GM21723 (cell line): Measurements from ENCODE around the gene GJD2.

ENCODE experiments used
- ATAC-seq: cut with Tn5 transposase; IDR thresholded peaks from one replicate; pipeline ENCODE4 v1.9.1; 2021; ENCODE audit warnings: mild to moderate bottlenecking, moderate library complexity; ENCODE audit not compliant: unreplicated experiment

The GJD2 gene

DNA sequence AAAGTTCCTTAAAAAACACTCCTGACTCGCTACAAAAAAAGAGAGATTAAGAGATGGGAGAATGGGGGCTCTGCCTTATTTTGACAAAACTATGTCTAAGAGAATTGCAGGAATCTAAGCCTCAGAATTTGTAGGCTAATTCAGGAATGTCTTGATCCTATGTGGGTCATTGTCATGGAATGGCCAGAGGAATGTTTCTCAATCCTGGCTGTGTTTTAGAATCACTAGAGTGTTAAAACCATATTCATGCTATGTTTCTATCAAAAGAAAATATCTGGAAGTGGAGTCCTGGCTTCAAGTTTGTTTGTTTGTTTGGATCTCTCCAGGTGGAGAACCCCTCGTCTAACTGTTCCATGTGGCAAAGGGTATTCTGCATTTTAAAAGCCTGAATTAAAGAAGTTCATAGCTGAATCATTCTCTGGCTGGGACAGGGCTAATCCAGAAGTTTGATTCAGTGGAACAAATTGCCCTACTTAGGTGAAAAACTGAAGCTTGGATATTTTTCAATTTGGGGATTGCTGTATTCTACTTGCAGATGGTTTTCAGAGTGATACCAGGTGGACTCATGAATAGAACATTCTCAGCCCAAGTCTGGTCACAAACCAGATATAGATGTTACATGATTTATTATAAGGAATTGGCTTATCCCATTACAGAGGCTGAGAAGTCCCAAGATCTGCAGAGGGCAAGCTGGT, 28.2 kb downstream of the GJD2 start:
- ATAC-seq, result no peak

DNA sequence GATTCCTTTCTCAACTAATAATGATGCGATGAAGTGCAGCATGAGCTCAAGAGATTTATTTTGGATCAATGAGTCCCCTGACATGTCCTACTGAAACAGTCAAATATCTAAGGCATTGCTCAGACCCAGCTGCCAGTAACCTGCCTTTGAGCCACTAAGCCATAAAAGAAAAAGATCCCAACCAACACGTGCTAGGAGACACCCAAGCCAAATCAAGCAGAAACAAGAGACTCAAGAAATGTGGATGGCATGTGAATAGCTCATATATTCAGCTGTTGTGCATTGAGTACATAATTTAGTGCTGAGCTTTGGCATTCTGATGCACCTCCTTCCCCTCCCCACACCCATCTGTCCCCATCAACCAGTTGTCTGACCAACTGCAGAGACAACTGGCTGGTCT, 29.2 kb downstream of the GJD2 start:
- ATAC-seq, result no peak

DNA sequence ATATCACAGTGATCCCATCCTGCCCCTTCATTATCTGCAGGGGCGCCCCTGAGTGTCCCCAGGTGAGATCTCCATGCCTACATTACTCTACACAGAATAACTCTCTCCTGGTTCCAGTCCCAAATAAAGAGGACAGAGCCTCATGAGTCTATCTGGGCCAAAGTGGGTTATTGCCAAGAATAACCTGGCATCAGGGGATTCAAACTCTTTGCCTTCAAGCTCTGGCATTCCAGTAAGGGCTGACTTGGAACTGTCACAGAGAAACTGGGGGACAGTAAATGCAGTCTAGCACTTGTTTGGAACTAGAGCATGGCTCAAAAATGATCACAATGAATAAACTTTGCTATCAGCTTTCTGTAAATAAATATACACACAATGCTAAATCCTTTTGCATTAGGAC, 30.3 kb downstream of the GJD2 start:
- ATAC-seq, result no peak

DNA sequence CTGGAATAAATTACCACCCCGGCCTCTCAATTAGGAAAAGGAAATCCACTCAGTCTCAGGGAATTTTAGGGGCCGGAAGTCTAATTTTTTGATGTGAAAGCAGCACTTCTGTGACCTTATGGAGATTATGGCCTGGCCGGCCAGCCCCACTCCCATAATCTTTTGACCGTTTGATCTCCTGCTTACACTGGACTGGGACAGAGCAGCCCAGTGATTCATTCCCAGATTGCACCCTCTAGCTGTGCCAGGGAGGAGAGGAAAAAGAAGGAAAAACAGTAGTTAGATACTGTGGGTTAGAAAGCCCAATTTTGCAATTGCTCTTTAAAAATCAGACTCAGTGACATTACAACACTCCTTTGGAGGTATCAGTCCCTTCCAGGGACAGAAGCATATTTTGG, 32.4 kb downstream of the GJD2 start:
- no peak for ATAC-seq

DNA sequence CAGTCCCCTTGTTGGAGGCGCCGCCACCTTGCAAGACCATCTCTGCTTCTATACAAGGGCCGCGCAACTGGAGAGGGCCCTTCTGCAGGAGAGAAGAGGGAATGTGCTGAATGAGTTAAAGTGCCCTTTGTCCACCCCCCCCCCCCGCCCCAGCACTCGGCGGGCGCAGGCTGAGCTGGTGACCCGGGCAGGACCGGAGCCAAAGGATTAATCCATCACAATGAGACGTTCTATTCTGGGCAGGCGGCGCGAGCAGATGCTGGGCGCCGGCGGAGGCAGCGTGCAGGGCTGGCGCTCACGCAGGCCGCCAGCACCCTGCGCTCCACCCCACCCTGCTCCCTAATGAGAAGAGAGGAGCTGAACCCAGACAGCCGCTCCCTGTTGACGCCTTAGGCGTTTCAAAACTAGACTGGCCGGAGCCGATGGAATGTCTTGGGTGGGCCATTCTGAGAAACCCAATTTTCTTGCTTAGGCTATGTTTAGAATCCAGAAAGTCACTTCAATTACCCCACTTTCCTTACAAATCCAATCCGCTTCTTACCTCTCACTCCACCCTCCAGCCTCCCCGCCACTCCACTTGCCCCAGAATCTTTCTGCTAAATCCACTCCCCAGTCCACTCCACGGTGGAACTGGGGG, 32.9 kb downstream of the GJD2 start:
- ATAC-seq, result no peak

DNA sequence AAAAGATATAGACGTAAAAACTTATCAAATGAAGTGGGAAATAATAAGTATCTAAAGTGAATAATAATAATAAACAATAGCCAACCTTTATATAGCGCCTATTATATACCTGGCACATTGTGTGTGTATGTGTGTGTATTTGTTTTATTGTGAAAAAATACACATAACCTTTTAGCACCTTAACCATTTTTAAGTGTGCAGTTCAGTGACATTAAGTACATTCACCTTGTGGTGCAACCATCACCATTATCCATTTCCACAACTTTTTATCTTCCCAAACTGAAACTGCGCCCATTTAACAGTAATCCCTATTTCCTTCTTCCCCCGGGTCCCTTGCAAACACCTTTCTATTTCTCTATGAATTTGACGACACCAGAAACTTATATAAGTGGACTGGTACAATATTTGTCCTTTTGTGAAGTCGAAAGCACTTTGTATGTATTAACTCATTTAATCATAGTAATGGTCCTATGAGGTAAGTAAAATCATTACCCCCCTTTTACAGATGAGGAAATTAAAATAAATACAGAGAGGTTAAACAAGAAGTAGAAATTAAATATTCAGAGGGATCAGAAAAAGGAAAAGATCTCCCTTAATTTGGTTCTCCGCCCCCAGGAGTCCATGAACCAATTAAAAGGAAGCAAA, 33.5 kb downstream of the GJD2 start:
- ATAC-seq, result no peak

DNA sequence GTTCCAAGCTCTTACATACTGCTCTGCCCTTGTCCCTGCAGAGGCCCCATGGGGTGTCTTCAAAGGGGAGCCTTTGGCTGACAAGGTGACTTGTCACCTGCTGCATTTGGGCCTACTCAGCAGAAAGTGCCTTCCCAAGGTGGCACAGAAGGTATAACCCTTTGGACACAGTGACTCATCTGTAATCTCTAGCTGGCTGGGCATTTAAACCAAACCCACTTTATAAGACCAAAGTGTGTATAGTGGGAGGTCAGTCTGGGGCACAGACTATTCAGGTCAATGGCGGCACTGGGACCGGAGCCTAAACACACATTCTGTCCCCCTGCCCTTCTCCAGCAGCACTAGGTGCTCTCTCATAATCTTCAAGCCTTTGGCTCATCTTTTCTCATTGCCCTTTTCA, 35.1 kb downstream of the GJD2 start:
- no peak for ATAC-seq

DNA sequence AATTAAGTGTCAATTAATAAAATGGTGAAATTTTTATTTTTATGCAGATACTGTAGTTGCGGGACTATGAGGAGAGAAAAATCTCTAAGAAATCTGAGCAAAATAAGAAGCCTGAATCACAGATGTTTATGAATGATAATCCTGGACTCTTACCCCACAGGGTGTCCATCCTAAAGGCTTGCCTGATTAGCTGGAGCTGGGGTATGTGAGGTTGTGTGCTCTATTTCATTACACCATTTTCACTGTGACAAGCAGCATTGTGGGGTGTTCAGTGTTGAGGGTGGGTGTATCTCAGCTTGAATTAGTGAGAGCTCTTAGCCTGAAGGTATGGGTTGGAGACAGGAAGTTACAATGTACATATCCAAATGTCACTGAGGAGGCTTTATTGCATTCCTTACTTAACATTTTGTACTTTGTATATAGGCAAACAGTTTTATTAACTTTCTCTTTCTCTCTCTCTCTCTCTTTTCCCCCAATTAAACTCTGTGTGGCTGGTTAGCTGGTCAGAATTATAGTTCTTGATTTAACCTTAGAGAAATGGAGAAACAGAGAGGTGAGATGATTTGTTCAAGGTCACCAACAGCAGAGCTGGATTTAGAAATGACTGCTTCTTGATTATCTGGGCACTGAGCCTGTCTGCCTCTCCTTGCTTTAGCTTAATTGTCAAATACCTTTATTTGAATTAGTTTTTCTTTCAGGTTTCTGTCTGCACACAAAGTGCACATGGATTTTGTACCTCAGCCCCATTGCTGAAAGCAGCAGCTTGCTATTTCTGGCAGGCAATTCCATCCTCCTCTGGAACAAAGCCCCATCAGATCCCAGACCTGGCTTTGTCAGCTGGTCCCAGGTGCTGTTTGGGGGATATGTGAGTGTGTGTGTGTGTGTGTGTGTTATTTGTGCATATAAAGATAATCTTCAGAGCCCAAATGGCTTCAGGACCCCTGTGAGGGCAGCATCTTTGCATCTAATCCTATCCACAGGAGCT, 35.8 kb downstream of the GJD2 start:
- ATAC-seq, result no peak

DNA sequence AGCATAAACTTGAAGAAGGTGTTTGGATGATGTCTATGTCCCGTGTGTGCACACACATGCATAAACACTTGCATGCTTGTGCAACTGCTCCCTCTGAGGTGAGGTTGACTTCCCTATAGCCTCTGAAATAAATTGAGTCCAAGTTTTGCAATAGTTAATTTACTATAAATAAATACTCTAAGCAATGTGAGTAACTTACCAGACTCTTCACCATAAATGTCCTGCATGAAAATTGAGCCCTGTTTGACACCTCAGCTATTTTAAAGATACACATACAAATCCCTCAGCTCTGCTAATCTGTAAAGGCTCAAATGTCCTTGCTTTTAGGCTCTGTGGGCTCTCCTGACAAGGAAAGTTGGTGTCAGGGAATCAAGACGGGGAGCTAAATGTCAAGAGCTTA, 37.1 kb downstream of the GJD2 start:
- ATAC-seq, result no peak

DNA sequence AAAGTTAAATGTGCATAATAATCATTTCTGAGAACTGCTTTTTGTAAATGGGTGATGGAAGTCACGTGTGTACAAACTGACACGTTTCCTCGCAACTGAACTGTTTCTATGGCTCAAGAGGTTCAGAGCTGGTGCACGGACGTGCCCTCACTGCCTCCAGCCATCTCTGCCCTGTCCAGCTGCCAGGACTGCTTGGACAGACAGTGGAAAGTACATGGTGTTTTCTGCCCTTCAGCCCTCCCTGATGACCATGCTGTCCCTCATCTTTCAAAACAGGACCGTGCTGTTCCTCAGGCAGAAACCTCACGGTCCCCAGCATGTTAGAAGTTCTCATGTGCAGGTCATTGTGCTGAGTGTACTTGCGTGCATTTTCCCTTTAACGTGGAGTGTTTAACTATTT, 38.7 kb downstream of the GJD2 start:
- no peak for ATAC-seq

DNA sequence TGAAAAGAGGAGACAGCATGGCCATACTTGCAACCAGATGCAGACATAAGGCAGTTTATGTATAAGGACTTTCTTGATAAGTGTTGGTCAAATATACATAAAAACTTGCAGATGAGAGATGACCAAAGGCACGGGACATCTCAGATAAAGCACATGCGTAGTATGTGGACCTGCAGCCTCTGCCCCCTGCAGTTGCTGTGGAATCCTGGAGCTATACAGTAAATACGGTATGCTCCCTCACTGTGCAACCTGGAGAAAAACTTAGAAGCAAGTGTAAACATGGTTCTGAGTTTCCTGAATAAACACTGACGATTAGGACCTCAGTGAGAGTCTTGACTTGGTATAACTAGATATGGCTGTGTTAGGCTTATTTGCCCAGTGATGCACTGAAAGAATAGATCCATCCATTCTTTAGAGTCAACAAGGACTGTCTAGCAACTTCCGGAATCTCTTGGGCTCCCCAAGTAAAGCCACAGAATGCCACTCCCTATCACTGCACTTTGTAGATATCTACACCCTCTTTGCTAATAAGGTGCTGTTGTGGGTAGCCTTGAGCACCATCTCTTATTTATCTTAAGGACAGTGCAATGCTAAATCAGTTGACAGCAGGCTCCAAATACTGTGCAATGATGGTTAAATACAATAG, 40.2 kb downstream of the GJD2 start:
- ATAC-seq, result no peak

DNA sequence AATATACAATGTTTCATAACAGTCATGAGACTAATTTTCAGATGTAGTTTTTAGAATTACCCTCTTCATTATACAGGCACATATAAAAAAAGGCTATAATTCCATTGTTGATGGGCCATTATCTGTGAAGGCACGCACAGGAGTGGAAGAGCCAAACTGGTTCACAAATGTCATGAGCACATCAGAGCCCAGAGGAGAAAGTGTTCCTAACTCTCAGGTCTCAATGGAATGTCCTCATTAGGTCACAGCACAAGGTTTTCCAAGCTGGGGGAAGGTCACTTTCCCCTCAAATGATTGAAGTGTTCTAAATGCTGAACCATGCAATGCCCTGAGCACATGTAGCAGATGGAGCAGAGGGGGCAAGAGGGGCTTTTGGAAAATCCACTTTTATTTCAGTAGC, 41.2 kb downstream of the GJD2 start:
- ATAC-seq, result no peak

DNA sequence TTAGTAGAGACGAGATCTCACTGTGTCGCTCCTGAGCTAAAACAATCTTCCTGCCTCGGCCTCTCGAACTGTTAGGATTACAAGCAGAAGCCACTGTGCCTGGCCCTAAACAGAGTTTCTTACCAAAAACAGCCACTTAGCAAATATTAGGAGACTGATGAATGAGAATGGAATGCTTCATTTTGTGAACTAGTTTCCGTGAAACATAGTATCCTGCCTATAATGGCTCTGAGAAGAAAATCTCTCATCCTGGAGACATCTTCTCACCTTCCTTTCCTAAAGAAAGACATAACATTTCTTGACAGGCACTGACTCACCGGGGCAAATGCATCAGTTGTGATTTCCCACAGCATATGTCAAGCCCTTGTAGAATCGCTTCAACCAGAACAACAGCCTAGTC, 44.9 kb downstream of the GJD2 start:
- no peak for ATAC-seq

DNA sequence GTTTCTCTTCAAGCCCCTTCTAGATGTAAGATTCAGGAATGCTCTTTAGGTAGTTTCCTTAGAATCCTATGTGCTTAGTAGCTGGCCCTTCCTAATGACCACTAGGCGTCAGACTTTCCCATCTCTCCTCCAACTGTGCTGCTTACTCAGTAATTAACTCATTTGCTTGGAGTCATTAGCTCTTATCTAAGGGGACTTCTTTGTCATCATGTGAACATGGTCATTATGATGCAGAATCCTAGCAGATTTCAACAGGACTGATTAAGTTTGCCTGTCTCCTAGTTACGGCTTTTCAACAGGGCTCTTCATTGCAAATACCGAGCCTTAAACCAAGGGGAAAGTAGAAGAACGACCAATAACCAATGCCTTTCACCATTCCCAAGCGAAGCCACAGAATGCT, 46.4 kb downstream of the GJD2 start:
- no peak for ATAC-seq

DNA sequence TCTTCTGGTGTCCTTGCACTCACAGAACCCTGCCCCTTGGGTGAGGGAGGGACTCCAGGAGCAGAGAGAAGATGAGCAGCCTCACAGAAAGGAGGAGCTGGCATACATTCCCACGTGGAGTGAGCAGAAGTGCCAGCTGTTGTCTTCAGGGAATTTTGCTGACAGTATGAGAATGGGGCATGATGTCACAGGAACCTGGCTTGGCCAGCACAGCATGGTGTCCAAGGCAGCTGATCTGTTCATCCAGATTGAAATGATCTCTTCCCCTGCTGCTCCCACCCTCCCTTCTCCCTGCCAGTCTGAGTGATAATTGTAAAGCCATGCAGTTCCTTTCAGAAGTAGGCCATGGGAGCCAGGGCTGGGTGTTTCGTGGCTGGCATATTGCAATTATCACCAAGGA, 53.3 kb downstream of the GJD2 start:
- ATAC-seq, result no peak
